Activated T-cell treated with anti-CD3 and anti-CD28 coated beads, Interleukin-2, amount 50 U/mL, for 1 hour (primary cell): ENCODE data around the gene TSPAN2.

Source experiments
- DNase-seq: peaks from one replicate; pipeline ENCODE4 v3.0.0-alpha.2; 2020

The TSPAN2 gene

DNA sequence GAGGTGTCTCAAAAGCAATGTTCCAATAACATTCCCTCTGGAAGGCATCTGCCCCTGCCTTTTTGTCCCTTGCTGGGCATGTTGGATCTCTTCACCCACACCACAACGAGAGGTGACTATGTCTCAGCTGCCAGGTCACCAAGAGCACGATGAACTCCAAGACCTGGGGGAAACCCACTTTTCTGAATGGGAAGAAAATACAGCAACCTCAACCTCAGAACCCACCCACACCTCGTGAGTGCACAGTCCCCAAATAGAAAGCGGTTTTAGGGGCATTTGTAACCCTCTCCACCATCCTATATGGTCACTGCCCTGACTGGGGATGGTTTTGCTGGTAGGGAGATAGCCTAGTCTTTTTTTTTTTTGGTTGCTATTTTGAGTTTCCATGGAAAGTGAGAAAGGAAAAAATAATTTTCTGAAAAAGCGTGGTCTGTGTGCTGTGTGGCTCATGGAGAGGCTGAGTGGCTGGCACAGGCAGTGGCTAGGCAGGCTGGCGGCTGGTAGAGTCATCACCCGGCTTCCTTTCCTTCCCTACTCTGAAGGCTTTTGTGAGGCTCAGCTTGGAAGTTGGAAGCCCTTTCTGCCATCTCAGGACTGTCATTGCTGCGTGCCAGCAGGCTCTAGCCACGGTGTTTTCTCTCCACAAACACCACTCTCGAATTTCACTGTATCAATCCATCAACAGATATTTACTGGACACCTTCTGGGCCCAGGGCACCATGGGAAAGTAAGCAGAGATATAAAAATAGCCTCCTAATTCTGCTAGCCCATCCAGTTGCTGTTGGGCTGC lies 15.8 kb downstream of the TSPAN2 start:
- DNase-seq, result no peak

DNA sequence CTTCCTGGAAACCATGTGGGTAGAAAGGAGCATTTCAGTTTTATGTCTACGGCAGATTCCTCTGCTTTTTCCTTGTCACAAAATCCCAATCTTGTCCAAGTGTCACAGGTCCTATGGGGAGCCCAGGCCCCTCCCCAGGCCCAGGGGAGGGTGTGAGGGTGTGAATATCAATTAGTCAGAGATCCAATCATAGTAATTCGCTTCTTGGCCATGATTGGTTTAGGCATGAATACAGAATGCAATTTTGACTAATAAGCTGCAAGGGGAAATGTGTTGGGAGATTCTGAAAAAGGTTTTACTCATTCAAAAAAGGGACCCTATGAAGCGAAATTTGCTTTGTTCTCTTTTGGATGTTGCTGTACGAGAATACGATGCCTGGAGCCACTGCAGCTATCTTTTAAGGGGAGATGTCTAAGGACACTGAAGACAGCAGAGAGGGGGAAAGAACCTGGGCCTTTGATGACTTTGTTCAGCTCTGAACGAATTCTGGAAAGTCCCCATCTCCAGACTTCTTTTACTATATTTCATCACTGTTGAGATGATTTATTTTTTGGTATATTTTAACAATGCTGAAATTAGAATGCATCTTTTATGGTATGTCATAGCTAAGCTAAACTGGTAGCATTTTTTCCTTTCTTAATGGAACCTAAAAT lies 18.2 kb downstream of the TSPAN2 start:
- DNase-seq, result no peak

DNA sequence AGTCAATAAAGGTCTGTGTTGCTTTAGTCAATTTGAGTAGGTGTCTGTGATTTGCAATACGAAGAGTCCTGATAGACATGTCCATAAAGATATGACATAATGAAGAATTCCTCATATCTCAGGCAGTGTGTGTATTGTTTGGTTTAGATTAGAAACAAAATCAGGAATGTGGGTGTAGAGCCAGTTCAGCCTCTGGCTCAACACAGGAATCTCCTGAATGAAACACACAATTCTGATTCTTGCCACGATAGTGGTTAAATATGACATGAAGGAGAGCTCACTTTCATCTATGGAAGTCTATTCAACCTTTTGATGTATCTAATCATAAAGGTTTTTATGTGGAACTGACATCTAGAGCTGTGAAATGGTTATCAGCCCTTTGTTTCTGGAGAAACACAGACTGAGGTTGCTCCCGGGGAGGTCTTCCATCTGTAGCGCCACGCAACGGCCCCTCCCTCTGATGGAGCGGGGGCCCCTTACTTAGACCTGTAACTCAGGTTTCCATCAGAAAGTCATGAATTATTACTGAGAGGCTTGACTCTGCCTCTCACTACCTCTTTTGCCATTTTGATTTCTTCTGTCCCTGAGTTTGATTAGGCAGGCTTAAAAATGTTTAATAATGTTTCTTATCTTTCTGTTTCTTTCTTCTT lies 19.5 kb downstream of the TSPAN2 start:
- DNase-seq, result no peak

DNA sequence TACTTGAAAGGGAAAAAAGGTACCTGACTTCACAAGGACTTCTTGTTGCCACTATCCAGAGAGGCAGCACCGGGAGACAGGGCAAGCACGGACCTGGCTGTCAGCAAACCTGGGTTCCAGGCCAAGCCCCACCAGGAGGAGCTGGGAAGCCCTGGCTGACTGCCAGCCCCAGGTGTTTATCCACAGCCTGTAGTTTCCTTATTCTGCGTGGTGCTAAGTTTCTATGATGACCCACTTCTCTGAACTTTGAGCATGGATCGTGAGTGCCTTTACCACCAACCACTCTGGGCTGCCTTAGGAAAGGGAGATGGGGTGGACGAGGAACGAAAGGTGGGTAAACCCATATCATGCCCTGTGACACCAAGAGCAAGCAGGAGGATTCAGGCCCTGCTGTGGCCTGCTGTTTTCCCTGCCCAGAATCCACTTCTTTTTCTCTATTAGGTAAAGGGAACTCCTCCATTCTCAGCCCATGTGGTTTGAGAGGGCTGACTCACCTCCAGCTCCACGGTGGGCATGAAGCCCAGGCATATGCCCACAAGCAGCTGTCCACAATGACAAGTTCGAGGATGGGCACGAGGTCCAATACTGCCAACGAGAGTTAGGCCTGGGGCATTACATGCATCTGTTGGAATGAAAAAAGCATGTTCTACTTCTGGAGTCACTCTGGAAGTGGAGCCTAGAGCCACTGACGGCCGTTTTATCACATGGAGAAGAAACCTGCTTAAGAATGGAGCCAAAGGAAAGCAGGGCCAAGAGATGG lies 20.3 kb downstream of the TSPAN2 start:
- DNase-seq, result no peak

DNA sequence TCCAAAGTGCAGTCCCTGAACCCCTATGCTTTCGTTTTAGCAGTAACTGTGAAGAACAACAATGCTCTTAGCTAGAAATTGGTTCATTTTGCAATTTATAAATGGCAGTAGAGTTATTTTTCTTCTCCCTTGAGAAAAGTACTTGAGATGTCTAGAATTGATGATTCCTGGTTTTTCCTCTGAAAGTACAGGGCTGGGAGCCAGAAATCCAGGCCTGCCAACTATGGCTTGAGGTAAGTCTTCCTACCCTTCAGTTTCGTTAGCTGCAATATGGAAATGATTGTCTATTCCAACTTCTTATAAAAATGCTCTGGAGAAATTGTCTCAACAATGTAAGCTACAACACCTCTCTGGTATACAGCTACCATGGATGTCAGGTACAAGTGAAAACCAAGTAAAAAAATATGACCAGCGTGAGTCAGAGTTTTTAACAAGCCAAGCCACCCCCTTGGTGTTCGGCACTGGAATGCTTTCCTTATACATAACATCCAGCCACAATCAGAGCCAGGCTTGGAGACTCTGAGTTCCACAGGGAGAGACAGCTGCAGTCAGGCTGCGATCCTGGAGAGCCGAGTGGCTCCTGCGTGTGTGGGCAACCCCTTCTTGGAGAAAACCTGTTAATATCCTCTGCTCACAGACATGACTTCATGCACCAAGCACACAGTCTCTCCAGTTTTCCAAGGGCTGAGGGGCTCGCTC lies 22.0 kb downstream of the TSPAN2 start:
- no peak for DNase-seq

DNA sequence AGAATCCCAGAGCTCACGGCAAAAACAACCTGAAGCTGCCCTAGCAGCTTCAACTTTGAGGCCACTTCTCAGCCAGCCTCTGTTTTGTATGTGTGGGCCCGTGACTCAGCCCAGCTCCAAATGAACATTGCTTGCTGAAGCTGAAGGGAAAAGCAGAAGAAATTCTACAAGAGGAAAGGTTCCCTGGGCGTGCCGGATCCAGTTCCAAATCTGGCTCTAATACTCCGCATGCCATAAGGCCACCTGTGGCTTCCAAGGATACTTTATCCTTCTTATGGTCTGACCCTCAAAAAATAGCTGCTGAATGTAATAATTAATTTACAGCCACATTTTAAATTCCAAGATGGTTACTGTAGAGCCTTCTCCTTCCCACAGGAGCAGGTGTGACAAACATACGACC lies 24.3 kb downstream of the TSPAN2 start:
- DNase-seq, result no peak

DNA sequence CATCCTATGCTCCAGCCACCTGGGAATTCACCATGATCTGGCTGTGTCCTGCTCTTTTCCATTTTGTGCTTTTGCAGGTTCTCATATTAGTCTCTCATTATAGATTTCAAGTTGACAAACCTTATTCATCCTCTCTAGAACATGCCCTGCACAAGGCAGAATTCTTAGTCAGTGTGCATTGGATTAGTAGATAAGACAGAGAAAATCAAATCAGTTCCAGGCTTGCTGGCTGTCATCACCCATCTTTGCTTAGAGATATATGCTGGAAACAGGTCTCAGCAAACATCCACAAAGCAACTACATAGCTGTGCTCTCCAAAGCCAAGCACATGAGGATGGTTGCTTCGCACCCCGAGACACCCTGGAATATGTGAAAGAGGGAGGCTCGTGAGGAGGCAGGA lies 24.8 kb downstream of the TSPAN2 start:
- no peak for DNase-seq

DNA sequence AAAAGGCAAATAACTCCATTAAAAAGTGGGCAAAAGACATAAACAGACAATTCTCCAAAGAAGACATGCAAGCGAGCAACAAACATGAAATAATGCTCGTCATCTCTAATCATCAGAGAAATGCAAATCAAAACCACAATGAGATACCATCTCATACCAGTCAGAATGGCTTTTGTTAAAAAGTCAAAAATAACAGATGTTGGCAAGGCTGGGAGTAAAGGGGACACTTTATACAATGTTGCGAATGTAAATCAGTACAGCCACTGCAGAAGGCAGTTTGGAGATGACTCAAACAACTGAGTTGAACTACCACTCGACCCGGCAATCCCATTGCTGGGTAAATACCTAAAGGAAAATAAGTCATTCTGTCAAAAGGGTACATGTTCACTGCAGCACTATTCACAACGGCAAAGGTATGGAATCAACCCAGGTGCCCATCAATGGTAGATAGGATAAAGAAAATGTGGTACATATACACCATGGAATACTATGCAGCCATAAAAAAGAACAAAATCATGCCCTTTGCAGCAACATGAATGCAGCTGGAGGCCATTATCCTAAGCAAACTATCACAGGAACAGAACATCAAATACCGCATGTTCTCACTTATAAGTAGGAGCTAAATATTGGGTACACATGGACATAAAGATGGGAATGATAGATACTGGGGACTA lies 25.9 kb downstream of the TSPAN2 start:
- no peak for DNase-seq

DNA sequence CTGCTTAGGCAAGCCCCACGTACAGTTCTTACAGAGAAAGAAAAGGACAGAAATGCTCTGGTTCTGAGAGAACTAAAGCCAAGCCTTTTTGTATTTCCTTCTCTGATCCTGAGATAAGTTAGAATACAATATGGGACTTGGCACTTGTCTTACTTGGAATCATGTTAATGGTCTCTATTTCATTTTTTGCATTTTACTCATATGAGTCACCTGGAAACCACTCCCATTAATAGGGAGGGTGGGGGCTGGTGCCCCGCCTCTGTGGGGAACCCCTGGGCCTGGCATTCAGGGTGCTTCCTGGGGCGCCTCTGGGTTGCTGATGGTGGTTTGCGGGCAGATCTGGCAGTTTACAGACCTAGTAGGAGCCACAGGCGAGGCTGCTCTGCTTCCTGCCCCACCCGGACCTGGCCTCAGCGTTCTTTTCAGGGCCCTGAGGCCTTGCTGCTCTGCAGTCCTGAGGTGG lies 26.7 kb downstream of the TSPAN2 start:
- peak; percentile 91 for DNase-seq

DNA sequence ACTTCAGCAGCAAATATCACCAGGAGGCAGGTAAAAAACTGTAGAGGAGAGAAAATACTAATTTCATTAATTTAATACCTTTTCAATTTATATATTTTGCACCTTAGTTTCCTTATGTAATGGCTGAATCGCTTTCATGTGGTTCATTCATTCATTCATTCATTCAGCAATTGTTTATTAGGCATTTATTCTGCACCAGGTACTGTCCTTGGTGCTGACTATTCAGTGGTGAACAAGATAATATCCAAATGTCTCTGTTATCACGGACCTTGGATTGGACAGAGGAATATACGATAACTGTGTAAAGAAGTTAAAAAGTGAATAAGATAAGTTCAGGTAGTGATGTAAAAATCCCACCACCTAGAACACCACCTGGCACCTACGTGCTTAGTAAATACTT lies 28.8 kb downstream of the TSPAN2 start:
- no peak for DNase-seq

DNA sequence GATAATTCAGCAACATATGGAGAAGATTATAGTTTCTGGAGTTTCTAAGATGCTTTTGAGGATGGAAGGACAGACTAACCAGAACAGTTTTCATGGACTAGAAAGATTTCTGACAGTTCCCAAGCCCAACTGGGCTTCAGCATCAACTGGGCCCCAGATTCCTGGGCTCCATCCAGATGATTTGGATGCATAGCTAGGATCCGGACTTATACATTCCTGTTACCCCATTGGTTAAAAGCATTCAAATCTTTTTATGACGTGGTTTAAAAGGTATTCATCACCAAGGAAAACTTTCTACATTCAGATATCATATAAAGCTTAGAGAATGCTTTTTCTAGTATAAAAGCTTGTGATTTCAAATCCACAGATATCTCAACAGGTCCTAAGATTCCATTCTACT lies 30.0 kb downstream of the TSPAN2 start:
- DNase-seq, result no peak

DNA sequence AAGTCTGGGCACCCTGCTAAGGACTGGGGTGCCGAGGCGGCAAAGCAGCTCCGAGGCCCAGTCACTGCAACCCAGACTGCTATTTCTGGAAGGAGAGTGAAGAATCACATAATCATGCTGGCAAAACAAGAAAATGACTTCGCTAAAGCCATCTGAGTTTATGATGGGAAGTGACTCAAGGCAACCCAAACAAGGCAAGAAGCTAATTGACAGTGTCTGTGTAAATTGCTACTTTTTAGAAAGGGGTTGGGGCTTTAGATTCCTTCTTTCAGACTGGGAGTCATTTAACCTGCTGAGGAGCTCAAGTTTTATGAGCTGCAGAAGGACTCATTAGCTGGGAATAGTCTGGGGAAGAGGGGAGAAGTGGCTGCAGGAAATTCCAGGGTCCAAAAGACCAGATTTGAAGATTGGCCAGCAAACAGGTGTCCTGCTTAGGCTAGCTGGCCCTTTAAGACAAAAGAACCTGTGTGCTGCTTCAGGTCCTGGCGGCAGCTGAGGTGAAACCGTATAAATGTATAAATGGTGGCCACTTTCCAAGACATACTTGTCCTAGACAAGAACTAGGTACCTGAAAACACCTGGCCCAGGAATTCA lies 31.5 kb downstream of the TSPAN2 start:
- no peak for DNase-seq

DNA sequence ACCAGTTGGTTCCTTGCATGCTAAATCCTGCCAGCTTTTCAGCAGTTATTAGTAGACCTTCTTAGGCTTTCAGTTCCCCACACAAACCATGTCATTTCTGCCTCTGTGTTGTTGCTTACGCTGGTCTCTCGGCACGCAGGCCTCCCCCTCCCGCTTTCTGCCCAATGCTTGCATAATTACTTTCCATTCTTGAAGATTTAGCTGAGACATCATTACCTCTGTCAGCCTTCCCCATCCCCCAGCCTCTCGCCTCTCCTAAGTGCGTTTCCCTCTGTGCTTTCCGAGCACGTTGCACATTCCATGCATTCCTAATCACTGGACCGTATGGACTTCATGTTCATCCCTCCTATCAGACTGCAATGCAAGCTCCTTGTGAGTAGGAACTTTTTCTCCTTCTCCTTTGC lies 32.9 kb downstream of the TSPAN2 start:
- DNase-seq, result no peak

DNA sequence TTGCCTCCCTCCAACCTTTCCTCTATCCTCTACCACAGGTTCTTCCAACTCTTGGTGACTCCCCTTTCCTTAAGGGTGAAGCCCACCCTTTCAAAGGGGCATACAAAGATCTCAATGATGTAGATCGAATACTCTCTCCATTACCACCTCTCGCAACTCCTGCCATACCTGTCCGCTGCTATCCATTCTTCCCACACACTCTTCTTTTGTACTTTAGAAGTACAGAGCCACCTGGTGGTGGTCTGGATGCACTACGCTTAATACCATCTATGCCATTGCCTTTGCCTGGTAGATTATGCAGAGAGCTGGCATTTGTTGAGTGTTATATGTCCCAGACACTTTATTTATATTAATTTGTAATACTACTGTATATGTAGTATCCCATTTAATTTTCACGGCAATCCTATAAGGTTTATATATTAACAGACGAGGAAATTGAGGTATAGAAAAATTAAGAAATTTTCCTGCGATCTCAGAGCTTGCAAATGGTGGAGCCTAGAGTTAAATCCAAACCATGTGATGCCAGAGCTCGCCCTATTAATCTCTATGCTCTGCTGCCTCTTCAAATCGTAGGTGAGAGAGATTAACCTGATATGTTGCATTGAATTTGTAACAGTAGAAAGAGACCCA lies 36.7 kb downstream of the TSPAN2 start:
- DNase-seq, result peak; percentile 55

DNA sequence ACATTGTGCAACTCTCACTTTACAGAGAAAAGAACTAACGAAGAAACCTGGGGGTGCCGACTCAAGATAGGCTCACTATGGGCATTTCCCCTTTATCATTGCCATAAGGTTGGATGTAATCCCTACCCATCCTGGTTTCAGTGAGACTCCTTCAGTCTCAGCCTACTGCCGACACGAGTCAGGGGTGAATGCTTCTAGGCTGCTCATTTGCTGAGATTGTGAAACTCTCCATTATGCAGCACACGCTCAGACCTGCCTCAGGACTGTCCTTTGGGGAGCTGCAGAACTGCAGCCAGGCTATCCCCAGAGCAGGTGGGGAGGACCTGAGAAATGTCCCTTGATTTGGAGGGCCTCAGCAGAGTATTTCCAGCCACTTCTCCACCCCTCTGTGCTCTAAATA lies 37.5 kb downstream of the TSPAN2 start:
- DNase-seq, result no peak

DNA sequence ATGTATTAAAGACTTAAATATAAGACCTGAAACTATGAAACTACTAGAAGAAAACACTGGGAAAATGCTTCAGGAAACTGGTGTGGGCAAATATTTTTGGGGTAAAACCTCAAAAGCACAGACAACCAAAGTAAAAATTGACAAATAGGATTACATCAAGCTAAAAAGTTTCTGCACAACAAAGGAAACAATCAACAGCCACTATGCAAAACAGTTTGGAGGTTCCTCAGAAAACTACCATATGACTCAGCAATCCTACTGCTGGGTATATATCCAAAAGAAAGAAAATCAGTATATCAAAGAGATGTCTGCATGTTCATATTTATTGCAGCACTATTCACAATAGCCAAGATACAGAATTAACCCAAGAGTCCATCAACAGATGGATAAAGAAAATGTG lies 42.6 kb downstream of the TSPAN2 start:
- no peak for DNase-seq

DNA sequence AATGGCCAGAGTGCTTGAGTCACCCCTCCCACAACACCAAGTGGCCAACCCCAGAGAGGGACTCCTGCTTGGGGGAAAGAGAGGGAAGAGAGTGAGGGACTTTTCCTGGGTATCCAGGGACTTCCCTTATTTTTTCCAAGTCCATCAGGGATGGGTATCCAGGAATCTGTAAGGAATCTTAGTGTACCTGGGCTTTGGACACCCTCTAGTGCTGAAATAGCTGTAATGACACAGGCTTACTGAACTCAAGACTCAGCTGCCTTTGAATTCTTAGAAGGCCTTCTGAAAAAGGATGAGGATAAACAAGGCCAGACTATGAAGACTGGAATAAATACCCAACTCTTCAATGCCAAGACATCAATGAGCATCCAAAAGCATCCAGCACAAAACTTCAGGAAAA lies 47.6 kb downstream of the TSPAN2 start:
- no peak for DNase-seq

DNA sequence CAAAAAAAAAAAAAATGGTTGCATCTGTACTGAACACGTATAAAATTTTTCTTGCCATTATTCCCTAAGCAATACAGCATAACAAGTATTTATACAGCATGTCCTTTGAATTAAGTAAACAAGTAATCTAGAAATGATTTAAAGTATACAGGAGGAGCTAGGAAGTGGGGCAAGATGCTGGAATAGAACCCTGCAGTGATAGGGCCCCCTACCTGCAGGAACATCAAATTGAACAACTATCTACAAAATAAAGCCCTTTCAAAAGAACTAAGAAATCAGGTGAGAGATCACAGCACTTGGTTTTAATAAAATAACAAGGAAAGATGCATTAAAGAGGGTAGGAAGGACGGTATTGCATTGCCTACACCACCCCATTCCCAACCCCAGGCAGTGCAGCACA lies 48.8 kb downstream of the TSPAN2 start:
- no peak for DNase-seq

DNA sequence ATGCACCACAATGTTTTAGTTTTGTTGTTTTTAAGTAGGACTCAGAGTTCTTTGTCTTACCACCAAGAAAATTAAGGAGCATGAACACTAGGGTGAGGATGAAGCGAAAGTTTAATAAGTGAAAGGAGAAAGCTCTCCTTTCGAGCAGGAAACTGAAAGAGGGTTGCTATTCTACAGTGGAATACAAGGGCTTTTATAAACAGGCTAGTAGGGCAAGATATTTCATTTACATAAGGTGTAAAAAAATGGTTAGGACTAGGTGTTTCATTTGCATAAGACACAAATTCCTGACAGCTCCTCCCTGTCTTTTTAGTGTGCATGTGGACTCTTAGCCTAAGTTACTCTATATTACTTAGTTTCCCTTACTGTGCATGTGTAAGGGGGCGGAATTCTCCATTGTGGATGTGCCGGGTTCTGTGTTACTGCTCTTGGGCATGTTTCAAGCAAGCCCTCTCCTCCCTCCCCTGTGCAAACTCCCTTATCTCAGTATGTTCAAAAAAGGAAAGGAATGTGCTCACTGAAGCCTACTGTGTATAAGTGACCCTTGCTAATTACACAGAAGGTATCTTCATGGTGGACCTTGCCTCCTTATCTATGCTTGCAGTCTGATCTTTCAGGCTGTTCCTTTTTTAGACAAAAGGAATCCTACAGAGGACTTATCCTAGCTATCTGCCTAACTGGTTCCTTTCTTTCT lies 52.3 kb downstream of the TSPAN2 start:
- no peak for DNase-seq

DNA sequence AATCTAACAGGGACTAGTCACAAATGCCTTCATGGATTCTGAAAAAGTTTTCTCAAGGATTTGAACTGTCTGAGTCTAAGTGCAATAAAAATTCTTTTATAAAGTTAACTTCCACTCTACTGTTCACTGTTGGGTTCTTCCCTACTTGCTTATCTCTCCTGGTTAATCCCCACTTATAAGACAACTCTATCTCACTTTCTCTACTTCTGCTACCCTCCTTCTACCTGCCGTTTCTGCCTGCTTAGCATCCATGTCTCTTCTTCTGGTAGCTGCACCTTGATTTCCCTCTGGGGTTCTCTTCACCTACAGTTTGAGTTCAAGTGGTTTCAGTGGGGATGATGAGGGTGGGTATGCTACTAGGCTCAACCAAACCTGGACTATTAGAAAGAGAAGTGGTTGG lies 53.7 kb downstream of the TSPAN2 start:
- DNase-seq, result no peak

DNA sequence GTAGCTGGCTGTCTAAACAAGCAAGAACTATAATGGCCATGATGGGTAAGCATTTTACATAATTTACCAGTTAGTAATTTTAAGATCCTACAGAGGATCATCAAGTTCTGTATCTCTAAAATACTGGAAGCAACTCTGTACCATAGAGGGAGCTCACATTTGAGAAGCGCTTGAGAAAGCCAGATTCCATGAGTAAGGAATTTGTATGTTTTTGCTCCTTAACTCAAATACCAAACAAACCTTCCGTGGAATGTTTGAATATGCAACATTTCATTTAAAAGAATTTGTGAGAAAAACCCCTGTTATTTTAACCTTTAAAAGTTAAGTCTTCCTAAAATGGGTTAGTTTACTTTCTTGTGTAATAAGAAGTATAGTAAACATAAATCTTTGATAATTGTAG lies 57.7 kb downstream of the TSPAN2 start:
- no peak for DNase-seq
